HepG2 (cell line): Measurements from ENCODE around the gene FALEC. TPM values are rescaled to one million over a fixed set of nuclear protein-coding genes. Genes with fewer than 3 reads are reported as not detected.

Experiments used
- CEBPB ChIP-seq: IDR thresholded peaks from 2 replicates; pipeline ENCODE4 v1.6.1; 2011; ENCODE audit warnings: low read depth, low read length, improper control_type of control experiment, borderline replicate concordance
- HMGXB3 ChIP-seq: sonication (generic); formaldehyde crosslinking; IDR thresholded peaks from 2 replicates; pipeline ENCODE4 v1.4.0; 2020; ENCODE audit warnings: missing genetic modification reagents, borderline replicate concordance
- IKZF5 ChIP-seq: IDR thresholded peaks from 2 replicates; pipeline ENCODE4 v1.6.1; 2018; ENCODE audit warnings: missing genetic modification reagents, mild to moderate bottlenecking, missing compliant biosample characterization
- KLF6 ChIP-seq: IDR thresholded peaks from 2 replicates; pipeline ENCODE4 v1.8.0; 2016; ENCODE audit warnings: missing biosample characterization, missing genetic modification reagents
- MIER3 ChIP-seq: IDR thresholded peaks from 2 replicates; pipeline ENCODE4 v1.6.1; 2016; ENCODE audit warnings: missing compliant biosample characterization, borderline replicate concordance
- PRDM4 ChIP-seq: sonication (generic); formaldehyde crosslinking; IDR thresholded peaks from 2 replicates; pipeline ENCODE4 v1.9.0; 2021; ENCODE audit warnings: missing genetic modification reagents, borderline replicate concordance
- ZNF407 ChIP-seq: sonication (generic); formaldehyde crosslinking; IDR thresholded peaks from one replicate; pipeline ENCODE4 v1.5.1; 2020; ENCODE audit warnings: mild to moderate bottlenecking, missing genetic modification reagents; ENCODE audit errors: not compliant biosample characterization
- ZNF792 ChIP-seq: IDR thresholded peaks from 2 replicates; pipeline ENCODE4 v1.6.1; 2016
- polyA plus RNA-seq, 8 experiments: library from polyadenylated mRNA; depleted of rRNA in 3 of 8; stranded (reverse) in 7 of 8; unstranded in 1 of 8; fragments of >200 nt; fragmentation: Illumina TruSeq in 4 of 8; extraction: Trizol in 4 of 8; gene quantifications; 2 replicates each; pipeline versions ENCODE4 v1.2.1 to v1.2.3, GENCODE V29; 2011 to 2016; ENCODE audit warnings: low read depth in 4 of 8, missing spikeins in 1 of 8, mixed read lengths in 1 of 8; ENCODE audit not compliant: insufficient read depth in 1 of 8
- total RNA-seq, 5 experiments: library from RNA; depleted of rRNA; stranded (reverse); fragments of >200 nt; fragmentation: Illumina TruSeq; extraction: Trizol; gene quantifications; 2 replicates each; pipeline ENCODE4 v1.2.3, GENCODE V29; 2016; ENCODE audit warnings: low read depth in 1 of 5

Gene FALEC
- total and polyA plus RNA-seq, 2 of the 13 experiments (the other 11 are each of a cell fraction or from before 2014, with no cell fraction given) = 0.33 to 0.71 TPM

GRCh38 chr1:150579110-150579944, 63.8 kb downstream of the FALEC start, which contains the start of gene MCL1 (continued):
- TF ChIP-seq ZNF407 (no peak), CEBPB (peak; percentile 31; the same call in 1 of the 2 replicates), PRDM4 (no peak), IKZF5 (peak; percentile 62; the same call in 1 of the 2 replicates), KLF6 (peak; percentile 90), ZNF792 (CRISPR knock-in tag) (no peak; the same call in 1 of the 2 replicates), HMGXB3 (no peak), MIER3 (no peak)
